Hematopoietic multipotent progenitor cell treated with erythropoietin and hydrocortisone succinate and interleukin-3 and kit ligand, for 4 days (in vitro differentiated cells): ENCODE measurements around the gene MRPL54.
"Not testable (repeated sequence)": the region's sequence is repeated elsewhere in the genome, so short reads cannot be mapped to it uniquely, and the experiment has no call there.

ENCODE experiments used
- DNase-seq: peaks from one replicate; pipeline ENCODE4 v3.0.0-alpha.2; 2015

Gene MRPL54

DNA sequence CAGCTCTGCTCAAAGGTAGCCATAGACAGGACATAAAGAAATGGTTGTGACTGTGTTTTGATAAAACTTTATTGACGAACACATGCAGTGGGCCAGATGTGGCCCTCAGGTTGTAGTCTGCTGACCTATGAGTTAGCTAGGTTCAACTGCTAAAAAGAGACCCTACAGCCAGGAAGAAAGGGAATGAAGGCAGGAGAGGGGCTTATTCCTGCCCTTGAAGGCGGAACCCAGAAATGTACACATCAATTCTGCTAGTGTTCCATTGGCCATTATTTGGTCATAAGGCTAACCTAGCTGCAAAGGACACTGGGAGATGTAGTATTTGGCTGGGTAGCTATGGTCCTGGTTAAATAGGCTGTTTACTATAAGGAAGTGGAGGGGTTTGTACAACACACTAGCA, 19.0 kb upstream of the MRPL54 start:
- DNase-seq = peak; percentile 57

DNA sequence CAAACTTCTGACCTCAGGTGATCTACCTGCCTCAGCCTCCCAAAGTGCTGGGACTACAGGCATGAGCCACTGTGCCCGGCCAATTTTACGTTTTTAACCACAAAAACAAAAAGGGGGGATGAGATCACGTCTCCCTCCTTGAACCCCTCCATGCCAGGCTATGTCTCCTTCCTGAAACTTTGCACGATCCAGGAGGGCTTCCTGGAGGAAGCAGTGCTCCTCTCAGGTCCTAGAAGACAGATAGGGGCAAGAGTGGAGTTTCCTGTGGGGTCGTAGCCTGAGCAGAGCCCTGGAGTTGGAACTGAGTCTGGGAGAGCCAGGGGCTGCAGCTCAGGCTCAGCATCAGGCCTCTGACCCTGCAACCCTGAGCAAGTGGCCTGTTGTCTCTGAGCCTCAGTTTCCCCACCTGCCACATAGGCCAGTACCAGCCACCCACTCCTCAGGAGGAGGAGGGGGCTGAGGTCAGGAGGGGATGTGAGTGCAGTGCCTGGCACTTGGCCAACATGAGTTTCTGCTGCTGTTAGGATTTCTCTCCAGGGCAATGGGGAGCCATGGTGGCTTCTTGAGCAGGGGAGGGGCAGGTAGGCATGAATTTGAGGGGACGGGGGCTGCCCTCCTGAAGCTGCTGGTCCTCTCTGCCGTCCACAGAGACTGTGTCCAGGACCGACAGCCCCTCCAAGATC, 17.0 kb upstream of the MRPL54 start:
- no peak for DNase-seq

DNA sequence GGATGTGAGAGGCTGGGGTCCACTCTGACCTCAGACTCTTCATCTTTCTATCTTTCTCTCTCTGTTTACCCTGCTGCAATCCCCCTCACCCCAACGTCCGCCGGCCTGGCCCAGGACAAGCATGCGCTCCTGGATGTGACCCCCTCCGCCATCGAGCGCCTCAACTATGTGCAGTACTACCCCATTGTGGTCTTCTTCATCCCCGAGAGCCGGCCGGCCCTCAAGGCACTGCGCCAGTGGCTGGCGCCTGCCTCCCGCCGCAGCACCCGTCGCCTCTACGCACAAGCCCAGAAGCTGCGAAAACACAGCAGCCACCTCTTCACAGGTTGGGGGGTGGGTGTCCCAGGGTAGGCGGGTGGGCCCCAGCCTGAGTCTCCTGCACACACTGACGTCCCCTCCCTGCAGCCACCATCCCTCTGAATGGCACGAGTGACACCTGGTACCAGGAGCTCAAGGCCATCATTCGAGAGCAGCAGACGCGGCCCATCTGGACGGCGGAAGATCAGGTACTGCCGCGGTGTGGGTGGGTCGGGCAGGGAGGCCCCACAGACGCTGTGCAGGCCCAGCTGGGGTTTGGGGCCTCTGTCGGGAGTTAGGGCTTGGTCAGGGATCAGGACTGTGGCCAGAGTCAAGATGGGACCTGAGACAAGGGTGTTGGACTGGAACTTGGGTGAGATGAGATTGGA, 16.0 kb upstream of the MRPL54 start:
- DNase-seq = no peak

DNA sequence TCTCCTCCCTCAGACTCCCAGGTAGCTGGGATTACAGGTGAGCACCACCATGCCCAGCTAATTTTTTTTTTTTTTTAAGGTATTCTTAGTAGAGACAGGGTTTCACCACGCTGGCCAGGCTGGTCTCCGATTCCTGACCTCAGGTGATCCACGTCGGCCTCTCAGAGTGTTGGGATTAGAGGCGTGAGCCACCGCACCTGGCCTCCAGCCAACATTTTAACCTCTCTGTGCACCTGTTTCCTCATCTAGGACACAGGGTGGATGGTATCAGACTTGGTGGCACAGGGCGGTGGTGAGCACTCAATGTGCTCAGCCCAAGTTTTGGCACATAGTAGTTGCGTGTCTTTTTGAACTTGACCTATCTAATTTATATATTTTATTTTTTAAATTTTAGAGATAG, 13.5 kb upstream of the MRPL54 start:
- no peak for DNase-seq

DNA sequence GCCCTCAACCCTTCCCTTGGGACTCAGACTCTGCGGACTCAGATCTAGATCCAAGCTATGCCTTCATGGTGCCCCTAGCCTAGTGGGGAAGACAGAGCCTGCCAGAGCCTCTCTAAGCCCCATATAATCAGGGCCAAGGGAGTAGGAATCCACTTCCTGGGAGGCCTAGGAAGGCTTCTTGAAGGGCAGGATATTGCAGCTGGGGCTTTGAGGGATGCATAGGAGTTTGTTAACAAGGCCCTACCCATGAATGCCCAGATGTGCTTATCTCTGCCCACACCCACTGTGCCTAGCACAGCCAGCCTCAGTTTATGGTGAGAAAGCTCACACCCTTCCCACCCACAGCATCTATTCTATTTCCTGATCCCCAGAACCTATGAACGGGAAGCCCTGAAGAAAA, 12.3 kb upstream of the MRPL54 start:
- no peak for DNase-seq

DNA sequence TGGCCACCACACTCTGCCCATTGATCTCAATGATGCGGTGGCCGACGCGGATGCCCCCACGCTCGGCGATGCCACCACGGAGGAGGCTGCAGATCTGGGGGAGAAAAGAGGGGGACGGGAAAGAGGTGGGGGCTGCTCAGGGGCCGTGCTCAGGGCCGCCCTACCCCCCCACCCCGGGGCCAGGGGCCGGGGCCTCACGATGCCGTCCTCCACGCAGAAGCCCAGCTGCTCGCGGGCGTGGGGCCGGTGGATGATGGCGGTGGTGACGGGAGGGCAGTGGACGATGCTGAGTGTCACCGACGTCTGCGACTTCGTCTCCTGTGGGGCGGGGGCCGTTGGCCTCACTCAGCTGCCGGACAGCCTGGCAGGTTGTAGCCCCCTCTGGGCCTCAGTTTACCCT, 11.2 kb upstream of the MRPL54 start:
- DNase-seq = no peak

DNA sequence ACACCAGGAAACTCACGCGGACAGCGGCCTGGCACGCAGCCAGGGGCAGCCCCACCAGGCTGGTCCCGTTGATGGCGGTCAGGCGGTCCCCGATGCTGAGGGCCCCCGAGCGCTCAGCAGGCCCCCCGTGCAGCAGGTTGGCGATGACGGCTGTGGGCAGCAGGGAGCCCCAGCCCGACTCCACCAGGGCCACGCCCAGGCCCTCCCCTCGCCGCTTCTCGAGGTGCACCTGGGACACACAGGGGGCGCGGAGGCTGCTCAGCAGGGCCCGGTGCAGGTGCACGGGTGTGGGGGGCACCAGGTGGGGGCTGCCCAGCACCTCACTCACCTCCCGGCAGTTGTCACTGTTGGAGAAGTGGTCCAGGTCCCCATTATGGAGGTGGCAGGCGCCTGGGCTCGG, 10.0 kb upstream of the MRPL54 start:
- no peak for DNase-seq

DNA sequence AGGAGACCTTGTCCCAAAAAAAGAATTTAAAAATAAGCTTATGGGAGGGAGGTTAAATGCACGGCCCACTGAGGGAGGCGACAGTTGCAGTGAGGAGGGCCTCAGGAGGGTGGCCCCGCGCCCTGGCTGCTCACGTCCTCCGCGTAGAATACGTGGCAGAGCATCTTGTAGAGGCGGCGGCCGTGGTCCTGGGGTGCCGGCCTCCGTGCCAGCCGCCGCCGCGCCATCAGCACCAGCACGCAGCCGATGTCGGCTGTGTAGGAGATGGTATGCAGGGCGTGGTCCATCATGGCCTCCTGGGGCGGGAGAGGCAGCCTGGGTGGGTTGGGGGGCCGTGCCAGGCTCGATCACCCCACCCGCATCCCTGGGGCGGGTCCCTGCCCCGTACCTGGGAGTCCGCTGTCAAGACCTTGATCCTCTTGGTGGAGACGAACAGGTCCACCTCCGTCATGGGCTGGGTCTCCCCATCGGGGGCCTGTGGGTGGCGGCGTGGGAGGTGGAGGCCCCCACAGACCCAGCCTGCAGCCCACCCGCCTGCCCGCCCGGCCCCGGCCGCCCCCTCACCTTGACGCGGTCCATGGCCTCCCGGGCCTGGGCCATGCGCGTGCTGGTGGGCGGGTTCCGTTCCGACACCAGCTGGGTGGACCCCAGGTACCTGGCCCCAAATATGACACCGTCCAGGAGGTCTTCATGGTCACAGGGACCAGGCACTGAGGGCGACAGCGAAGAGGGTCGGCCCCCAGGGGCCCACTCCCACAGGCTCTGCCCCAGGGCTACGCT, 8.7 kb upstream of the MRPL54 start:
- no peak for DNase-seq

DNA sequence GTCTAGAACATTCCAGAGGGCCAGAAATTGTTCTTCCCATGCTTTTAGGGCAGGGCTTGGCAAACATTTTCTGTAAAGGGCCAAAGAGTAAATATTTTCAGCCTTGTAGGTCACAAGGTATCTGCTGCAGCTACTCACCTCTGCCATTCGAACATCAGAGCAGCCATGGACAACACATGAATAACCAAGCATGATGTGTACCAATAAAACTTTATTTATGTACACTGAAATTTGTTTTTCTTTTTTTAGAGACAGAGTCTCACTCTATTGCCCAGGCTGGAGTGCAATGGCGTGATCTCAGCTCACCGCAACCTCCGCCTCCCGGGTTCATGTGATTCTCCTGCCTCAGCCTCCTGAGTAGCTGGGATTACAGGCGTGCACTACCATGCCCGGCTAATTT, 4.8 kb upstream of the MRPL54 start:
- DNase-seq = not testable (repeated sequence)

DNA sequence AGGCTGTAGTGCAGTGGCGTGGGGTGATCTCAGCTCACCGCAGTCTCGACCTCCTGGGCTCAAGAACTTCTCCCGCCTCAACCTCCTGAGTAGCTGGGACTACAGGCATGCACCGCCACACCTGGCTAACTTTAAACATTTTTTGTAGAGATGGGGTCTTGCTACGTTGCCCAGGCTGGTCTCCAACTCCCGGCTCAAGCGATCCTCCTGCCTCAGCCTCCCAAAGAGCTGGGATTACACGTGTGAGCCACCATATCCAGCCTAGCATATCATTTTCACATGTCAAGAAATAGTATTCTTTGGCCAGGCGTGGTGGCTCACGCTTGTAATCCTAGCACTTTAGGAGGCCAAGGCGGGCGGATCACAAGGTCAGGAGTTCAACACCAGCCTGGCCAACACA, 4.2 kb upstream of the MRPL54 start:
- not testable (repeated sequence) for DNase-seq

DNA sequence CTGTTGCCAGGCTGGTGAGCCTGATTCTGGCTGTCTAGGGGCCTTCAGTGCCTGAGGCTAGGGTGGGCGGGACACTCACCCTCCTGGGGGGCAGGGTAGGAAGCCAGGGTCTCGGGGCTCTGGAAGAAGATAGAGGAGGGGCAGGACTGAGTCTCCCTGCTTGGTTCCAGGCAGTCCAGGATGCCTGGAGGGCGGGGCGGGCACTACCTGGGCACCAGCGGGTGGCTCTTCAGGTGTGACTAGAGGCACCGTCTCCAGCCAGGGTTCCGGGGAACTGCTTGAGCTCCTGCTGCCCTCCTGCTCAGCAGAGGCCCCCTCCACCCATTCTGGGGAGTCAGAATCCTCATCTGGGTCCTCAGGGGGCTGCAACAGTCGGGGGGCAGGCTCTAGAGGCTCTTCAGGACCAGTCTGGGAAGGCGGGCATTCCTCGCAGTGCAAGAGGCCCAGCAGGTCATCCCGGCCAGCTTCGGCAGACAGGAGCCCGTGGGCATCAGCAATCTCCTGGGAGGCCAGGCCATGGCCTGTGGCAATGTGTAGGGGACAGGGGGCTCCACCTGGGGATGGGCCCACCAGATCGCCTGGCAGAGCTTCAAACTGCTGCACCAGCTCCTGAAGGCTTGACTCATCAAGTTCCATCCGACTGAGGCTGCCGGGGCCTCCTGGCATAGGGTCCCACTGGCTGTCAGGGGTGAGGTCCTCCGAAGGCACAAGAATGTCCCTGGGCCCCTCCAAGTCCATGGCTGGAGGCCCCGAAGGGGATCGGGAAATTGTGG, 2.8 kb upstream of the MRPL54 start:
- no peak for DNase-seq

DNA sequence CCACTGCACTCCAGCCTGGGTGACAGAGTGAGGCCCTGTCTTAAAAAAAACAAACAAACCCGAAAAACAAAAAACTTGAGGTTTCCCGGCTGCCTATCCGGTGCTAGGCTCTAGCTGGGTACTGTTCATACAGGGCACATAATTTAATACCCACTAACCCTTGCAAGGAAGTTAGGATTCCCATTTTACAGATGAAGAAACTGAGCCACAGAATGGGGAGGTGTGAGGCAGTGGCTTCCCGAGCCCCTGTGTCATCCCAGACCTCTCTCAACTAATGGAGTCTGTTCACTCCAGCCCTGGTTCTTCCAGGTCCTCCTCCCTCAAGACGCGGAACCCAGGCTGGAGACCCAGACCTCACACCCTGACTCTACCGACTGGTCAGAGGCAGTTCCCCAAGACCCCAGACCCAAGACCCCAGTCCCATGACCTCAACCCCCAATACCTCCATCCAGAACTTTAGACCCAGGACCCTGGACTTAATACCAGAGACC, 1.6 kb upstream of the MRPL54 start:
- no peak for DNase-seq

DNA sequence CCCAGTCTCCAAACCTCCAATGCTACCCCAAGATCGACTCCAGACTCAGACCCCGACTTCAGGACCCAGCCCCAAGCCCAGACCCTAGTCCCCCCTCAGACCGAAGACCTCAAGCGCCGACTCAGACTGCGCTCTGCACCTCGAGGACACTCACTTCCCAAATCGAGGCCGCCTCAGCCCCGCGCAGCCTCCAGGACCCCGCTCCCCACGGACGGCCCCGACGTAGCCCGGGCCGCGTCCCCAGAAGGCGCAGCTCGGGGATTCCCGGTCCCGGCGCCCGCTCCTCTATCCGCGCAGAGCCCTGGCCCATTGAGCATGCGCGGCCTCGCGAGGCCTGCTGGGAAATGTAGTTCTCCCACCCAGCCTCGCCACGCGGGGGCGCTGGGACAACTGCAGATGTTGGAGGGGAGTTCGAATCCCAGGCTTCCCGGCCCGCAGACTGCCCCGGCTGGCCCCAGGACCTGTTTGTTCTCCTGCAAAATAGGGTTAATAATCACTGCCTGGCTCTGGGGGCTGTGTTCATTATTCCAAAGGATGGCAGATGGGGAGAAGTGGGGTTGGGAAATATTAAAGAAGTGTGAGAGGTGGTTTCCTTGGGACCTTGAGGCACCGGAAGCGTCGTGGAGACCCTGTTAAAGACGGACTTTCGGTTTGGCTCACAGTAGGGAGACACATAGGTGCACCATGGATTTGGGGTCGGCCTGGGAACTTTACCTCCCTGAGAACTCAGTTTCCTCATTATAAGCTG, 926 bp upstream of the MRPL54 start, which contains the start of gene APBA3:
TSS of gene APBA3 (minus strand) at position 311 of the 748 bp plus-strand sequence. CDS start 1,428 bp downstream, outside the sequence.
- peak; percentile 95 for DNase-seq

DNA sequence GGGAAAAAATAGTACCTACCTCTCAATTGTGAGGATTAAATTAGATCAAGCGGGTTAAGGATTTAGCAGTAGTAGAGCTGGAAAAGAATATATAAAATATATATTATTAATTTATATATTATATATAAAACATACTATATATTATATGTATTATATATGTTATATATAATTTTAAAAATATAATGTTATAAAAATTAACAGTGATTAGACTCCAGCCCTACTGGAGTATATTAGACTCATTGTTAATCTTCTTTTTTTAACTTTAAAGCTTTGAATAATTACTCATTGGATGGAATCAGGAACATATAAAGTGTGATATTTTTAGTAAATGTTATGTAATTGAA, 380 bp upstream of the MRPL54 start:
- no peak for DNase-seq

DNA sequence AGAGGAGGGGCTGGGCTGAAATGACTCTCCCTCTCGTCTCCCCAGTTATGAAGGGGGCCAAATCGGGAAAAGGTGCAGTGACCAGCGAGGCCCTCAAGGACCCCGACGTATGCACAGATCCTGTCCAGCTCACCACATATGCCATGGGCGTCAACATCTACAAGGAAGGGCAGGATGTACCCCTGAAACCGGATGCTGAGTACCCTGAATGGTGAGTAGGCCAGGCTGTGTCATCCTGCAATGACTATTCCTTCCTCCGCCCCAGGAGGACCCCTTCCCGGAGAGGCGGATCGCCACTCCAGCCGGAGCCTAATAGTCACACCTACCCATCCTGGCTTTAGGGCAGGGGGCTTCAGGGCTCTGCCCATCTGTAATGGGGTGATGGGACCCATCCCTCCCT, 2.6 kb downstream of the MRPL54 start:
- DNase-seq = no peak

DNA sequence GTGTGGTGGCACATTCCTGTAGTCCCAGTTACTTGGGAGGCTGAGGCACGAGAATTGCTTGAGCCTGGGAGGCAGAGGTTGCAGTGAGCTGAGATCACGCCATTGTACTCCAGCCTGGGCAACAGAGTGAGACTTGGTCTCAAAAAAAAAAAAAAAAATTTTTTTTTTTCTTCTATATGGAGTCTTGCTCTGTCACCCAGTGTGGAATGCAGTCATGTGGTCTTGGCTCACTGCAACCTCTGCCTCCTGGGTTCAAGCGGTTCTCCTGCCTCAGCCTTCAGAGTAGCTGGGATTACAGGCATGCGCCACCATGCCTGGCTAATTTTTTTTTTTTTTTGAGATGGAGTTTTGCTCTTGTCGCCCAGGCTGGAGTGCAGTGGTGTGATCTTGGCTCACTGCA, 3.3 kb downstream of the MRPL54 start:
- DNase-seq = not testable (repeated sequence)

DNA sequence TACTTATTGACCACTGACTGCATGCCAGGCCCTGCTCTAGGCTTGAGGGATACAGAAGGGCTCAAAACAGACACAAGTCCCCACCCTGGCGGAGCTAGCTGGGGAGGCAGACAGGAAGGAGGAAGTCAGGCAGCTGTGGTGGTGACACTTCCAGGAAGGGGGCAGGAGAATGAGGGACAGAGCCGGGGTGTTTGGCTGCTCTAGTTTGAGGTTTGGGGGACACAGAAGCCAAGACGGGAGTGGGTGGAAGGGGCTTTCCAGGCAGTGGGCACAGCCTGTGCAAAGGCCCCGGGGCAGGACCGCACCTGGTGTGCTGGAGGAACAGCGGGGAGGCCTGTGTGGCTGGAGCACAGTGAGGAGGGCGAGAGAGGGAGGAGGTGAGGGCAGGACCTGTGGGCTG, 4.0 kb downstream of the MRPL54 start:
- no peak for DNase-seq

DNA sequence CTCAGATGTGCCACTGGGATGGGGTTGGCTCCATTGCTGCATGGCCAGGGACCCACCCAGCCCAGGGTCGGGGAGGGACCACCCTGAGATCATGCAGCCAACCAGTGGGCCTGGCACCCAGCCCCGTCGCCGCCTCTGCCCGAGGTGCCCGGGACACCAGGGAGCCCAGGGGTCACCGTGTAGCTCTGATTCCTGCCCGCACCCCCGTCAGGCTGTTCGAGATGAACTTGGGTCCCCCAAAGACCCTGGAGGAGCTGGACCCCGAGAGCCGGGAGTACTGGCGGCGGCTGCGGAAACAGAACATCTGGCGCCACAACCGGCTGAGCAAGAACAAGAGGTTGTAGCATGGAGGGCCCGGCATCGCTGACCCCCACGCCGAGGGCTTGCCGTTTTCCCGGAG, 4.6 kb downstream of the MRPL54 start:
- no peak for DNase-seq

DNA sequence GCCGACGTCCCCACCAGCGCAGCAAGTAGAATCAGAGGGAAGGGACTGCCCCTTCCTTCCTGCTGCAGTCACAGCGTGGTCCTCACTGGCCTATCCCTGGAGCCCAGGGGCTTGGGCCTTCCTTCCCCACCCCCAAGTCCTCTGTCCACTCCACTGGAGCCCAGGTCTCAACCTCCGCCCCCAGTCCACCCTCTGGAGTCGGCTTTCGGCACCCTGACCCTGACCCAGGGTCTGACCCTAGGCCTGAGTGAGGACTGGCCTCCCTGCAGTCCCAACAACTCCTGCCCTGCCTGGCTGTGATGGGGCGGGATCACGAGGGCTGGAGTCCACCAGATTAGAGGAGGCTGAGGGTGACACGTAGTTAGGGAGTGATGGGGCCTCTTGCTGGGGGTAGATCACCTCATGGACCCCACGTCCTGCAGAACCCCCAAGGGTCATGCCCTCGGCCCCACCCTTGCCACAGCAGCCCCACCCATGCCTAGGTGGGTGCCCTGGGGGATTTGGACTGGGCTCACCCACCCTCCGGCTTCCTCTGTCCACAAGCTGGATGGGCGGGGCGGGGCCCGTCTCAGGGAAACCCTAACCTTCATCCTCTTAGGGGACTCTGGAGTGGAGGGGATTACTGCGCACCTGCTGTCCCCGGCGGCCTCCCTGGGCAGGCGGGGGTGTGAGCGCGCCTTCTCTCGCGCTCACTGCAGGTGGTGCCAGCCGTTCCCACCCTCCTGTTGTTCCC, 5.7 kb downstream of the MRPL54 start:
- DNase-seq = no peak

DNA sequence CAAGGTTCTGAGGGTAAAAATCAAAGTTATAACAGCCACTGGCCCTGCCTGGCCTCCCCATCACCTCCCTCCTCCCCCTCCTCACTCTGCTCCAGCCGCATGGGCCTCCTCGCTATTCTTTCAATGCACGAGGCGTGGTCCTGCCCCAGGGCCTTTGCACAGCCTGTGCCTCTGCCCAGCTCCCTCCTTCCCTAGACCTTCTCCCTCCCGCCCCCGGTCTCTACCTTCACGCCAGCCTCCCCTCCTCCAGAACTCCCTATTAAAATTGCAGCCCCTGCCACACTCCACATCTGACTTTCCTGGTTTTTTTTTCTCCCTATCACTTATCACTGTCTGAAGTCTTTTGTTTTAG, 6.2 kb downstream of the MRPL54 start:
- DNase-seq = no peak

DNA sequence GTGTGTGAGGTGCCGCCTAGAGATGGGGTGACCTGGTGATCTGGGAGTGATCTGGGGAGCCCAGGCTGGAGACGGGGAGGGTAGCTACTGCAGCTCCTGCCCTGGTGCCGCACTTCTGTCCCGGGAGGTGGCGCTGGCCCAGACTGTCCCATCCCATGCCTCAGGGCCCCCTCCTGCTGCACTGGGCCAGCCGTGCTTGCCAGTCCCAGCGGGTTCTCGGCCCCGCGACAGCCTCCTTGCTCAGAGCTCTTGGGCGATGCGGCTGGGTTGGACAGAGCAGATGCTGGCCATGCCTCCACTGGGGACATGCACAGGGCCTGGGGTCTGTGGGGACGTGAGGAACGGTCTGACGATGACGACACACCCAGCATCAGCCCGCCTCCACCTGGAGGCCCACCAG, 7.0 kb downstream of the MRPL54 start:
- DNase-seq = no peak
